GM18909 (cell line): ENCODE data around the gene USP6.
"Not testable (repeated sequence)": the region's sequence is repeated elsewhere in the genome, so short reads cannot be mapped to it uniquely, and the experiment has no call there.

Experiments used
- ATAC-seq: cut with Tn5 transposase; IDR thresholded peaks from one replicate; pipeline ENCODE4 v1.9.1; 2021; ENCODE audit warnings: mild to moderate bottlenecking; ENCODE audit not compliant: unreplicated experiment, poor library complexity

Gene USP6

GRCh38 chr17:5121186-5121841, 5.5 kb downstream of the USP6 start:
- no peak for ATAC-seq

GRCh38 chr17:5122056-5122455, 6.2 kb downstream of the USP6 start:
- ATAC-seq = not testable (repeated sequence)

- ATAC-seq = no peak
Observed at GRCh38 chr17:5122586-5123342, 6.9 kb downstream of the USP6 start.

- no peak for ATAC-seq
Observed at GRCh38 chr17:5123343-5124124, 7.7 kb downstream of the USP6 start.

- not testable (repeated sequence) for ATAC-seq
Observed at GRCh38 chr17:5124125-5124760, 8.4 kb downstream of the USP6 start.

DNA sequence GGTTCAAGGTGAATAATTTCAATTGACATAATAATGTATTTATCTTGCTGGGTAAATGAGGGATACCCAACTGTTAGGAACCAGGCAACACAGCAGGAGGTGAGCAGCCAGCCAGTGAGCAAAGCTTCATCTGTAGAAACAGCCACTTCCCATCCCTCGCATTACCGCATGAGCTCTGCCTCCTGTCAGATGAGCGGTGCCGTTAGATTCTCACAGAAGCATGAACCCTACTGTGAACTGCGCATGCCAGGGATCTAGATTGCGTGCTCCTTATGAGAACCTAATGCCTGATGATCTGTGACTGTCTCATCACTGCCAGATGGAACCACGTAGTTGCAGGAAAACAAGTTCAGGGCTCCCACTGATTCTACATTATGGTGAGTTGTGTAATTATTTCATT, 9.1 kb downstream of the USP6 start:
- not testable (repeated sequence) for ATAC-seq

DNA sequence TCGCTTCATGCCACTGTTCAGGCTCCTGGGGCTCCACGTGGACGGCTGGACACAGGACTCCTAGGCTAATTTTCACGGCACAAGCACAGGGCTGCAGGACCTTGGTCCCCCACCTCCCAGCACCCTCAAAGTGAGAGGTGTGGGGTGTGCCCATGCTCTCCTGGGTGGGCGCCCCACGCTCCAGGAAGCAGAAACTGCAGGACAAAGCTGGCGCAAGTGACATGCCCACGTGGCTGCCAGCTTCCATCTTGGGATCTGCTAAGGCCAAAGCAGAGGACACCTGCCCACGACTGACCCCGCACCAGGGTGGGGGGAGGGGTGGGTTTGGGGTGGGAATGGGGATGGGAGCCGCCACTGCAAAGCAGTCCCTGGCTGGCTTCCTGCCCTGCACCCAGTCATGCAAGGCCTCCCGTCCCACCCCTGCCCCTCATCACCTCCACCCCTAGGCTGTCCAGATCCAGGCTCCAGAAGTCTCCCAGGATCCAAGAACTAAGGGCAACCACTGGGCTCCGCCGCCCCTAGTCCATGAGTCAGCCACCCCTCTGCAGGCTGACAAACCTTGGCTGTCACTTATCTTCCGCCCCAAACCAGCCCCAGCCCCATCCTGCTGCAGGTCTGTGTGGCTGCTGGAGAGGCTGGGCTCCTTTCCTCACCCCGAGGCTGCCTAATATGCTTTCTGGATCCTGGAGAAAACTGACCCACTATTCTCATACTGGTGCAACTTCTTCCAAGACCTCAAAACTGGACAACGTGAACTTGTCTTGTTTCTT, 11.1 kb downstream of the USP6 start:
- no peak for ATAC-seq

- ATAC-seq = no peak
Observed at GRCh38 chr17:5127910-5128309, 12.1 kb downstream of the USP6 start.

- ATAC-seq = not testable (repeated sequence)
Observed at GRCh38 chr17:5128387-5128786, 12.6 kb downstream of the USP6 start.

DNA sequence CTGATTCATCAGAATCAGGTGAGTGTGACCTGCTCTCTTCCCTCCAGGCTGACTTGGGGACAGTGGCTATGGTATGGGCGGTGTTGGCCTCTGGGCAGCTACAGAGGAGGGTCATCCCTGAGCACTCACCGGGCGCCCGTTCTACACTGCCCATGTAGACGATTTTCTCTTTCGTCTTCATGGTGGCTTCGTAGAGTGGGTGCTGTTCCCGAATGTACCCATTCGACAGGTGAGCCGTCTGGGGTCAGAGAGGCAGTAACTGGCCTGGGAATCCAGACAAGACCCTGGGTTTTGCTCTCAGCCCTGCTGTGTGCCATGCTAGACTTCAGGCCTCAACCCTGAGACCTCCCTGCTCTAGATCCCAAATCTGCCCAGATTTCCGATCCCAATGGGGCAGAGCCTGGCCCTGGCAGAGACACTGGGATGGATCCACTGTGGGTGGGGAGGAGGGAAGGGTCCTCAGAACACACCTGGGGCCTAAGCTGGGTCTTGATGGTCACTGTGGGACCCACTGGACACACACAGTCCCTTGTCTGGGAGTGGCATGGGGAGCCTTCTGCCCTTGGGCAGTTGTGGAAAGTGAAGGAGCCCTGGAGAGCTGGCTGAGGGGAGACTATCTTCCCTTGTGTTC, 13.2 kb downstream of the USP6 start:
- no peak for ATAC-seq

GRCh38 chr17:5129770-5130169, 13.9 kb downstream of the USP6 start:
- not testable (repeated sequence) for ATAC-seq

- not testable (repeated sequence) for ATAC-seq
Observed at GRCh38 chr17:5130261-5130660, 14.4 kb downstream of the USP6 start.

GRCh38 chr17:5130687-5131086, 14.9 kb downstream of the USP6 start:
- ATAC-seq = not testable (repeated sequence)

- no peak for ATAC-seq
Observed at GRCh38 chr17:5131146-5131715, 15.4 kb downstream of the USP6 start.

GRCh38 chr17:5131799-5132502, 16.1 kb downstream of the USP6 start:
- not testable (repeated sequence) for ATAC-seq

- not testable (repeated sequence) for ATAC-seq
Observed at GRCh38 chr17:5132503-5133225, 16.8 kb downstream of the USP6 start.

GRCh38 chr17:5133311-5133710, 17.5 kb downstream of the USP6 start:
- no peak for ATAC-seq

DNA sequence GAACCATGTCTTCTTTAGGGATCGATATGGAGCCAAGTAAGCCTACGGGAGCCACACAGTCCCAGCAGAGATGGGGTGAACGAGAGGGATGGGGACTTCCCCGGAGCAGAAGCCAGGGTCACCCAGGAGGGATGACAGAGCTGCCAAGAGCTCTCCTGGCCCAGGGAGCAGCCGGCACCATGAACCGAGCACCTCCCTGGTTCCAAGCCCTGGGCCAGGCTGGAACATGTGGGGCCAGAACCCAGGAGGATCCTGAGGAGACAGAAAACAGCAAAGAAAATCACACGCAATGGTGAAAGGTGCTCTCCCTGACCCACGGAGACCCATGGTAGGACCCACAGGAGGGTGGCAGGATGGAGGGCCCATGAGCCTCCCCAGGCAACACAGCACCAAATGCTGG, 18.1 kb downstream of the USP6 start:
- not testable (repeated sequence) for ATAC-seq
